GM19467 (cell line): Measurements from ENCODE around the gene MAGI2.

ENCODE experiments used
- ATAC-seq: cut with Tn5 transposase; IDR thresholded peaks from one replicate; pipeline ENCODE4 v1.9.1; 2021; ENCODE audit warnings: mild to moderate bottlenecking, moderate library complexity; ENCODE audit not compliant: unreplicated experiment

The MAGI2 gene

GRCh38 chr7:79180533-79180932 lies 272.9 kb downstream of the MAGI2 start:
- no peak for ATAC-seq

GRCh38 chr7:79176859-79177477 lies 276.5 kb downstream of the MAGI2 start:
- no peak for ATAC-seq

- no peak for ATAC-seq
Observed at GRCh38 chr7:79175374-79175773, 278.1 kb downstream of the MAGI2 start.

GRCh38 chr7:79165225-79165624 lies 288.2 kb downstream of the MAGI2 start:
- no peak for ATAC-seq

GRCh38 chr7:79159040-79159664 lies 294.3 kb downstream of the MAGI2 start:
- no peak for ATAC-seq

- no peak for ATAC-seq
Observed at GRCh38 chr7:79157281-79157680, 296.2 kb downstream of the MAGI2 start.

GRCh38 chr7:79149831-79150230 lies 303.6 kb downstream of the MAGI2 start:
- ATAC-seq, result no peak

GRCh38 chr7:79142706-79143105 lies 310.8 kb downstream of the MAGI2 start:
- ATAC-seq, result no peak

GRCh38 chr7:79141252-79141651 lies 312.2 kb downstream of the MAGI2 start:
- no peak for ATAC-seq

- no peak for ATAC-seq
Observed at GRCh38 chr7:79137942-79138341, 315.5 kb downstream of the MAGI2 start.

GRCh38 chr7:79132844-79133451 lies 320.5 kb downstream of the MAGI2 start:
- no peak for ATAC-seq

- ATAC-seq, result no peak
Observed at GRCh38 chr7:79130715-79131114, 322.8 kb downstream of the MAGI2 start.

GRCh38 chr7:79124331-79124730 lies 329.1 kb downstream of the MAGI2 start:
- ATAC-seq, result no peak

GRCh38 chr7:79118143-79118542 lies 335.3 kb downstream of the MAGI2 start:
- ATAC-seq, result no peak

- ATAC-seq, result no peak
Observed at GRCh38 chr7:79096361-79096805, 357.1 kb downstream of the MAGI2 start.

- ATAC-seq, result no peak
Observed at GRCh38 chr7:79093421-79093820, 360.0 kb downstream of the MAGI2 start.

GRCh38 chr7:79091661-79092060 lies 361.8 kb downstream of the MAGI2 start:
- no peak for ATAC-seq

- no peak for ATAC-seq
Observed at GRCh38 chr7:79091011-79091410, 362.5 kb downstream of the MAGI2 start.

GRCh38 chr7:79090543-79090942 lies 362.9 kb downstream of the MAGI2 start:
- ATAC-seq, result no peak

GRCh38 chr7:79084423-79084822 lies 369.0 kb downstream of the MAGI2 start:
- ATAC-seq, result no peak

GRCh38 chr7:79079919-79080554 lies 373.4 kb downstream of the MAGI2 start:
- no peak for ATAC-seq

- no peak for ATAC-seq
Observed at GRCh38 chr7:79078273-79078672, 375.2 kb downstream of the MAGI2 start.
